ENCODE measurements around the gene SFXN3. TPM values are rescaled to one million over a fixed set of nuclear protein-coding genes. Genes with fewer than 3 reads are reported as not detected.

The SFXN3 gene
- total and polyA plus RNA-seq, 5 donors from 2014 or later: 17.7 to 70.4 (median 20.4) TPM

DNA sequence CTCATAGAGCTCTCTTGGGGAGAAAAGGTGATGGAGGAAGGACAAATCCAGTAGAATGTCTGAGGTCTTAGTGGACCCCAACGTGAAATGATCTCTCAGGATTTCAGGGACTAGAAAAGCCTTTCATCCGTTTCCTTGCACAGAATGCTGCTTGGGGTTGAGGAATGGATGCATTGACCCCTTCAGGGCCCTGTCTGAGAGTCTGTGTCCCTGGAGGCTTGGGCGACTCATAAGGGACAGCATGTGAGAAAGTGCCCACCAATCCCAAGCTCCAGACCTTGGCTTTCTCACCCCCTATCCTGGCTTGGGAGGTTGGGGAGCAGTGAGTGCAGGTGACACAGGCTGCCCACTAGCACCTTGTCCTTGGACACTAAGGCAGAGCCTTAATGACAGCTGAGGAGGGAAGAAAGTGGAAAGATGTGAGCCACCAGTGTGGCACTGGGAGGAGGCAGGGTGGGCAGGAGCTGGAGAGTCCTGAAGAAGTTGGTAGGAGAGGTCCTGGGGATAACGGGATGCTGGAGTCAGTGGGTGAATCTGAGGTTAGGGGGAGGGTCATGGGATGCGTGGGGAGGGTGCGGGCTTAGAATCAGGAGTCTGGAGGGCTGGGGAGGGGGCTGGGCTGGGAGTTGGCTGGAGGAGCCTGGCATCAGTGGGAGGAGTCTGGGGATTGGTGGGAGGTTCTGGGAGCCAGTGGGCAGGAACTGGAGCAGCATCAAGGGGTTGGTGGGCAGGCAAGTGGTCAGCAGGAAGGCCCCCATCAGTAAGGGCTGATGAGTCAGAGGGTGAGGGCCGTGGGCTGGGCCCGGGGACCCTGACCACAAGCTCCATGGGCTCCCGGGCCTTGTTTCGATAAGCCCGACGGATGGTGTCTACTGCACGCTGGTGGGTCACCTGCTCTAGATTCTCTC is 22.9 kb upstream of the SFXN3 start:
- Mint-ChIP-seq H3K4me1 (peaks cover 3 to 8% (median 6%) of the 10 kb centered on the region in 4 donors), H3K4me3 (no peak overlapping the region), H3K36me3 (peaks cover 4% of the 10 kb centered on the region), H3K27me3 (peaks cover 4% of the 10 kb centered on the region), H3K27ac (no peak overlapping the region), H3K9me3 (no peaks in the 10 kb centered on the region)
- no peak for ATAC-seq (ENCODE audit: low read depth in 2 of 2)
- H3K4me1 ChIP-seq (ENCODE audit: control insufficient read depth, insufficient read depth, low read length, poor library complexity, severe bottlenecking): peaks cover 6% of the 10 kb centered on the region
- no peaks in the 10 kb centered on the region for H3K9me3 ChIP-seq (ENCODE audit: control insufficient read depth in 2 of 2, low read length in 2 of 2)
- no peak overlapping the region for H3K27ac ChIP-seq (ENCODE audit: insufficient read depth, low read length, poor library complexity, severe bottlenecking)
- no peaks in the 10 kb centered on the region for H3K27me3 ChIP-seq (ENCODE audit: control insufficient read depth, insufficient read depth, low read length)
- peaks cover 8% of the 10 kb centered on the region for H3K36me3 ChIP-seq (ENCODE audit: control insufficient read depth, insufficient read depth, low read length)
- H3K4me3 ChIP-seq (ENCODE audit: low read depth, low read length): no peak overlapping the region
- DNase-seq: no peak

DNA sequence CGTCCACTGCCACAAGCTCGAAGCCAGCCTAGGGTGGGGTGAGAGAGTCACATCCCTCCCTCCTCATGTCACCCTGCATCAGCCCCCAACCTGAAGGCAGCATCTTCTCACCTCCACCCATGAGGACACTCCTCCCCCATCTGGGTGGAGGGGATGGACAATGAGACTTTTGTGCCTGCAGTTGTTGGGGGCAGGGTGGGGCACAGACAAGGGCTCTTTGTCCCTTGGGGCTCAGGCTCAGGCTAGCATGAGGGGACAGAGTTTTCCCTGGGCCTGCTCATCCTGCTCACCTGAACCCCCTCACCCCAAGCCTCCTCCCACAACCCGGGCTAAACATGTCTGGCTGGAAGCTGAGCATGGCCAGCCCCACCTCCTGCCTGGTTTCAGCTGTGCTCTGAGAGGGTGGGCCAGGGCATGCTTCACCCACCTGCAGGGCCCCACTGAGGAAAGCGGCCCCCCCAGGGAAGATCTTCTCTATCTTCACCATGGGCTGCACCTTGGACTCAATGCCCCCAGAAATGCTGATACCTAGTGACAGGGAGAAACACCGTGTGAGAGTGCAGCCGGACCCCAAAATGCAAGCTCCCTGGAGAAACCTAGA is 22.1 kb upstream of the SFXN3 start:
- no peaks in the 10 kb centered on the region for H3K27me3 ChIP-seq (ENCODE audit: control insufficient read depth, insufficient read depth, low read length)
- Mint-ChIP-seq H3K36me3 (peaks cover 4% of the 10 kb centered on the region), H3K27me3 (peaks cover 5% of the 10 kb centered on the region), H3K27ac (no peak overlapping the region), H3K4me1 (peaks cover 4 to 11% (median 9%) of the 10 kb centered on the region in 4 donors), H3K9me3 (no peaks in the 10 kb centered on the region), H3K4me3 (no peak overlapping the region)
- no peak overlapping the region for H3K27ac ChIP-seq (ENCODE audit: insufficient read depth, low read length, poor library complexity, severe bottlenecking)
- DNase-seq (no peak), ATAC-seq (ENCODE audit: low read depth in 2 of 2) (no peak)
- no peaks in the 10 kb centered on the region for H3K9me3 ChIP-seq (ENCODE audit: control insufficient read depth in 2 of 2, low read length in 2 of 2)
- peaks cover 3% of the 10 kb centered on the region for H3K36me3 ChIP-seq (ENCODE audit: control insufficient read depth, insufficient read depth, low read length)
- peaks cover 9% of the 10 kb centered on the region for H3K4me1 ChIP-seq (ENCODE audit: control insufficient read depth, insufficient read depth, low read length, poor library complexity, severe bottlenecking)
- no peak overlapping the region for H3K4me3 ChIP-seq (ENCODE audit: low read depth, low read length)

DNA sequence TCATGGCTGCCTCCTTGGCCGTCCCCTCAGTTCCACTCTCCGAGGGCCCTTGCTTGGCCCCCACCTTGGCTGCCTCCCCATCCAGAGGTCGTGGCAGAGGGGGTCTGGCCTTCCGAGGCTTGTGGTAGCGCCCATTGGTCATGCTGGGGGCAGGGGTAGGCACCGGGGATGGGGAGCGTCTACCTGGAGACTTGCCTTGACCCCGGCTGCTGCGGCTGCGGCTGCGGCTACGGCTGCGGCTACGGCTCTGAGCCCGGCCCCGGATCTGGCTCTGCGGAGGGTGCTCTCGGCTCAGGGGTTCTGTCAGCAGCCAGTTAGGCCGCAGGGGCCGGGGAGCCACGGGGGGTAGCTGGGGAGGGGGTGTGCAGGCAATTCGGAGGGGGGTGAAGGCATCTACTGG is 20.7 kb upstream of the SFXN3 start:
- Mint-ChIP-seq H3K27me3 (peaks cover 5% of the 10 kb centered on the region), H3K27ac (no peak overlapping the region)
- no peak for ATAC-seq (ENCODE audit: low read depth in 2 of 2)

DNA sequence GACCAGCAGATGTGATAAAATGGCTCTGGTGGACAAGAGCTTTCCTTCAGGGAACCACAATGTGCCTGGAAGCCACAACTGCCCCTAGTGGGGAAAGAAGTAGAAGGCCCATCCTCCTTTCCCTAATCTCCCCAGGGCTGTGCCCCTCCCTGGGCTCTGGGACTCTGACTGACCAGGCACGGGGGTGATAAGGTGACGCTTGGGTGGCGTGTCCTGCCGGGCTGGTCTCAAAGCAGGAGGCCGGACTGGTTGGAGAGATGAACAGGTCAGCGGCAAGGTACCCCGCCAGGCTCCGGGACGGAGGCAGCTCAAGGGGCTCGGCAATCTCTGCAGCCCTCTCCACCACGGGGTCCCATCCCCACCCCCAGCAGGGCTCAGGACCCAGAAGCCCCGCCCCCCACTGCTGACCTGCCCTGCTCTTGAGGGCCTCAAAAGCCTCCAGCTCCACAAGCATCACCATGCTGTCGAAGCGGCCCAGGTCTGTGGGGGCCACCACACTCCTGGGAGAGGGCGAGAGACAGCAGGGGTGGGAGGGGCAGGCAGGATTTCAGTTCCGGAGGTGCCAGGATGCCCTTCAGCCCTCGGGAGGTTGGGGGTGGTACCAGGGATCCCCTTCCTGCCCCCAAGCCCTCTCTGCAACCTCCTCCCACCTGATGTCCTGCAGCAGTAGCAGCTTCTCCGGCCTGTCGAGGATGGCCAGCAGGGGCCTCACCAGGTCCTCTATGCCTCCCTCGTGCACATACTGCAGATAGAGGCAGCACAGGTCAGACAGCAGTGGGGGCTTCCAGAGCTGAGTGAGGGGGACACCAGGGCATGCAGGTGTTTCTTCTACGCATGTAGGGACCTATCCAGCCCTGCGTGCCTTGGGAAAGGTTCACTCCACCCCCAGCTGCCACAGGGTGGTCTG is 19.3 kb upstream of the SFXN3 start:
- no peaks in the 10 kb centered on the region for H3K36me3 Mint-ChIP-seq
- ATAC-seq (ENCODE audit: low read depth in 2 of 2) (no peak), DNase-seq (no peak)
- no peak overlapping the region for H3K27ac Mint-ChIP-seq
- Histone ChIP-seq H3K36me3 (ENCODE audit: control insufficient read depth, insufficient read depth, low read length) (no peaks in the 10 kb centered on the region), H3K4me1 (ENCODE audit: control insufficient read depth, insufficient read depth, low read length, poor library complexity, severe bottlenecking) (peaks cover 9% of the 10 kb centered on the region), H3K9me3 (ENCODE audit: control insufficient read depth in 2 of 2, low read length in 2 of 2) (no peaks in the 10 kb centered on the region), H3K4me3 (ENCODE audit: low read depth, low read length) (no peak overlapping the region), H3K27me3 (ENCODE audit: control insufficient read depth, insufficient read depth, low read length) (peaks cover 5% of the 10 kb centered on the region), H3K27ac (ENCODE audit: insufficient read depth, low read length, poor library complexity, severe bottlenecking) (no peak overlapping the region)
- no peak overlapping the region for H3K4me3 Mint-ChIP-seq
- peaks cover 4 to 17% (median 12%) of the 10 kb centered on the region in 4 donors for H3K4me1 Mint-ChIP-seq
- peaks cover 15% of the 10 kb centered on the region for H3K27me3 Mint-ChIP-seq
- no peaks in the 10 kb centered on the region for H3K9me3 Mint-ChIP-seq

More for the DNA sequence above, 20.7 kb upstream of the SFXN3 start:
- no peaks in the 10 kb centered on the region for H3K9me3 Mint-ChIP-seq
- Histone ChIP-seq H3K27ac (ENCODE audit: insufficient read depth, low read length, poor library complexity, severe bottlenecking) (no peak overlapping the region), H3K27me3 (ENCODE audit: control insufficient read depth, insufficient read depth, low read length) (no peaks in the 10 kb centered on the region), H3K36me3 (ENCODE audit: control insufficient read depth, insufficient read depth, low read length) (peaks cover 3% of the 10 kb centered on the region), H3K9me3 (ENCODE audit: control insufficient read depth in 2 of 2, low read length in 2 of 2) (no peaks in the 10 kb centered on the region), H3K4me3 (ENCODE audit: low read depth, low read length) (no peak overlapping the region), H3K4me1 (ENCODE audit: control insufficient read depth, insufficient read depth, low read length, poor library complexity, severe bottlenecking) (peaks cover 9% of the 10 kb centered on the region)
- DNase-seq: no peak
- H3K4me3 Mint-ChIP-seq: no peak overlapping the region
- H3K36me3 Mint-ChIP-seq: peaks cover 4% of the 10 kb centered on the region
- peaks cover 4 to 17% (median 12%) of the 10 kb centered on the region in 4 donors for H3K4me1 Mint-ChIP-seq

DNA sequence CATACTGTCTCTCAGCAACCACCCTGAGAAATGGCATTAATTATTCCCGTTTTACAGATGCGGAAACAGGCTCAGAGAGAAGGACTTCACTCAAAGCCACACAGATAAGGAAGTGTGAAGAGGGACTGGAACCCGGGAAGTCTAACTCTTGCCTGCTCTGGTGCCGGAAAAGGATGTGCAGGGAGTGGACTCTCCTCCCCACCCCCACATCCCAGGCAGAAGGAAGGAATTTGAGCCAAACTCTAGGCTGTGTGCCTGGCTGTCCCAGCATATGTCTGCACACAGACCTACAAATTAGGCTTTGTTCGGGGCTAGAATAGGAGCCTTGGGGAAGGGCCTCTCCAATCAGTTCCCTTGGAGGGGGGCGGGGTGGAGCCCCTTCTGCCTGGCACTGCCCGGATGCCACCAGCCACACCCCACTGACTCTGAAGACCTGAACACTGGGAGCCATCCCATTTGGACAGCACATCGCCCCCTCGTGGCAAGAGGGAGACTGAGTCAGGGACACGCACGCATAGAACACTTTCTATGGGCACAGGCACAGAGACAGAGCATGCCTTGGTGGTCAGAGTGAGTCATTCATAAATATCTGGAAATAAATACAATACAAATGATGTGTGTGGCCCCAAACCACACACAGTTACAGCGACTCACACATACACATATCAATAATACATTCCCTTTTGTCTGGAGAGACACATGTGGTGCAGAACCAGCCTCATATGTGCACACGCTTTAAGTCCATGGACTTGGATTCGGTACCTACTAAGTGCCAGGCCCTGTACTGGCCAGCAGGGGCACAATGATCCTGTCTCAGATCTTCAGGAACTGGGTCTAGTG is 18.3 kb upstream of the SFXN3 start:
- peaks cover 10% of the 10 kb centered on the region for H3K27me3 ChIP-seq (ENCODE audit: control insufficient read depth, insufficient read depth, low read length)
- H3K27ac Mint-ChIP-seq: peak overlapping the region in 1 of 3 donors; percentile 30
- peaks cover 9% of the 10 kb centered on the region for H3K4me1 ChIP-seq (ENCODE audit: control insufficient read depth, insufficient read depth, low read length, poor library complexity, severe bottlenecking)
- peak; percentile 84 to 91 for ATAC-seq (ENCODE audit: low read depth in 2 of 2)
- no peaks in the 10 kb centered on the region for H3K36me3 ChIP-seq (ENCODE audit: control insufficient read depth, insufficient read depth, low read length)
- no peaks in the 10 kb centered on the region for H3K9me3 Mint-ChIP-seq
- no peaks in the 10 kb centered on the region for H3K36me3 Mint-ChIP-seq
- H3K27ac ChIP-seq (ENCODE audit: insufficient read depth, low read length, poor library complexity, severe bottlenecking): no peak overlapping the region
- H3K4me3 ChIP-seq (ENCODE audit: low read depth, low read length): no peak overlapping the region
- H3K27me3 Mint-ChIP-seq: peaks cover 24% of the 10 kb centered on the region
- DNase-seq: peak; percentile 60 to 83 (median 70)
- peaks cover 4 to 17% (median 12%) of the 10 kb centered on the region in 4 donors for H3K4me1 Mint-ChIP-seq
- H3K9me3 ChIP-seq (ENCODE audit: control insufficient read depth in 2 of 2, low read length in 2 of 2): no peaks in the 10 kb centered on the region
- no peak overlapping the region for H3K4me3 Mint-ChIP-seq

DNA sequence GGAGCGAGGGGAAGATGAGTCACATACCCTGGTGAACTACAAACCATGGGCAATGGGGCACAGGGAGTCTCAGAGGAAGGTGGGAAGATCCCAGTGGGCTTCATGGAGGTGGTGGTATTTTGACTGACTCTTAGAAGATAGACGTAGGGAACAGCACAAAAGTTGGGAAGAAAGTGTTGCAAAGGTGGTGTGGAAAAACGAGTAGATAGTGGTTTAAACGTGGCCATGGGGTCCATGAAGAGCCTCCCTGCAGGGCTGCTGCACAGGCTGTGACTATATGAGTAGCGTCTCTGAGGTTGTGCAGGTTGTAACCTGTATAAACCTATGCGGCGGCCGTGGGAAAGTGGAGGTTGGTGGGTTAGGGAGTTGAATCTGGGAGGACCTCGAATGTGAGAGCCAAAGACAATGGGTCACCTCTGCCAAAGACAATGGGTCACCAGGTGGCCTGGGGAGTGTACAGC is 17.6 kb upstream of the SFXN3 start:
- DNase-seq (no peak), ATAC-seq (ENCODE audit: low read depth in 2 of 2) (no peak)
- H3K4me3 Mint-ChIP-seq: no peak overlapping the region
- Histone ChIP-seq H3K9me3 (ENCODE audit: control insufficient read depth in 2 of 2, low read length in 2 of 2) (no peaks in the 10 kb centered on the region), H3K4me3 (ENCODE audit: low read depth, low read length) (no peak overlapping the region), H3K36me3 (ENCODE audit: control insufficient read depth, insufficient read depth, low read length) (no peaks in the 10 kb centered on the region), H3K27me3 (ENCODE audit: control insufficient read depth, insufficient read depth, low read length) (peaks cover 10% of the 10 kb centered on the region), H3K4me1 (ENCODE audit: control insufficient read depth, insufficient read depth, low read length, poor library complexity, severe bottlenecking) (peaks cover 9% of the 10 kb centered on the region), H3K27ac (ENCODE audit: insufficient read depth, low read length, poor library complexity, severe bottlenecking) (no peak overlapping the region)
- H3K4me1 Mint-ChIP-seq: peaks cover 4 to 18% (median 12%) of the 10 kb centered on the region in 4 donors
- peak overlapping the region in 1 of 3 donors; percentile 30 for H3K27ac Mint-ChIP-seq
- peaks cover 28% of the 10 kb centered on the region for H3K27me3 Mint-ChIP-seq
- no peaks in the 10 kb centered on the region for H3K36me3 Mint-ChIP-seq
- peaks cover 0 to 1% (median 0%) of the 10 kb centered on the region in 7 donors for H3K9me3 Mint-ChIP-seq

Measured in CD4-positive, CD25-positive, alpha-beta regulatory T cell (primary cell).